CD1c-positive myeloid dendritic cell (primary cell): ENCODE measurements around the gene HIPK2.

ENCODE experiments used
- DNase-seq: peaks from one replicate; pipeline ENCODE4 v3.0.0-alpha.2; 2016; ENCODE audit errors: extremely low spot score

Gene HIPK2

GRCh38 chr7:139714163-139714901 is 63.5 kb downstream of the HIPK2 start:
- peak; percentile 49 for DNase-seq

GRCh38 chr7:139713526-139714162 is 64.2 kb downstream of the HIPK2 start:
- no peak for DNase-seq

- no peak for DNase-seq
Observed at GRCh38 chr7:139713061-139713460, 64.7 kb downstream of the HIPK2 start.

GRCh38 chr7:139711991-139712743 is 65.6 kb downstream of the HIPK2 start:
- no peak for DNase-seq

- no peak for DNase-seq
Observed at GRCh38 chr7:139710036-139710435, 67.8 kb downstream of the HIPK2 start.

- DNase-seq, result no peak
Observed at GRCh38 chr7:139709485-139709884, 68.3 kb downstream of the HIPK2 start.

- DNase-seq, result no peak
Observed at GRCh38 chr7:139708541-139708940, 69.3 kb downstream of the HIPK2 start.

GRCh38 chr7:139706837-139707236 is 71.0 kb downstream of the HIPK2 start:
- DNase-seq, result no peak

GRCh38 chr7:139704308-139704879 is 73.4 kb downstream of the HIPK2 start:
- no peak for DNase-seq

- DNase-seq, result no peak
Observed at GRCh38 chr7:139703487-139704307, 74.1 kb downstream of the HIPK2 start.

GRCh38 chr7:139702811-139703486 is 74.8 kb downstream of the HIPK2 start:
- peak; percentile 83 for DNase-seq

- DNase-seq, result no peak
Observed at GRCh38 chr7:139702313-139702731, 75.5 kb downstream of the HIPK2 start.

GRCh38 chr7:139701908-139702307 is 75.9 kb downstream of the HIPK2 start:
- no peak for DNase-seq

GRCh38 chr7:139700505-139701235 is 77.1 kb downstream of the HIPK2 start:
- DNase-seq, result no peak

- DNase-seq, result no peak
Observed at GRCh38 chr7:139699640-139700504, 77.9 kb downstream of the HIPK2 start.

GRCh38 chr7:139698844-139699243 is 79.0 kb downstream of the HIPK2 start:
- no peak for DNase-seq

GRCh38 chr7:139698278-139698677 is 79.5 kb downstream of the HIPK2 start:
- no peak for DNase-seq

GRCh38 chr7:139697056-139697455 is 80.7 kb downstream of the HIPK2 start:
- no peak for DNase-seq

GRCh38 chr7:139696552-139696951 is 81.2 kb downstream of the HIPK2 start:
- DNase-seq, result peak; percentile 78
